T-helper 1 cell treated with Interleukin-12 subunit alpha and Interleukin-12 subunit beta and Interleukin-4 antibody, amounts not matched to agents 30 μg/mL and 1 μg/mL, for 36 hours (primary cell): ENCODE data around the gene COPA.

Experiments
- H3K27ac Mint-ChIP-seq: one replicate; pipeline ENCODE4 v1.8.0; 2021; ENCODE audit warnings: mild to moderate bottlenecking, mixed read lengths
- H3K27me3 Mint-ChIP-seq: one replicate; pipeline ENCODE4 v1.8.0; 2021; ENCODE audit warnings: low read depth, mixed read lengths
- H3K36me3 Mint-ChIP-seq: one replicate; pipeline ENCODE4 v1.8.0; 2021; ENCODE audit warnings: low read depth, mixed read lengths
- H3K4me1 Mint-ChIP-seq: one replicate; pipeline ENCODE4 v1.8.0; 2021; ENCODE audit warnings: low read depth, mixed read lengths
- H3K4me3 Mint-ChIP-seq: one replicate; pipeline ENCODE4 v1.8.0; 2021; ENCODE audit warnings: mild to moderate bottlenecking, moderate library complexity, mixed read lengths
- H3K9me3 Mint-ChIP-seq: one replicate; pipeline ENCODE4 v1.8.0; 2021; ENCODE audit warnings: mixed read lengths

Gene COPA

DNA sequence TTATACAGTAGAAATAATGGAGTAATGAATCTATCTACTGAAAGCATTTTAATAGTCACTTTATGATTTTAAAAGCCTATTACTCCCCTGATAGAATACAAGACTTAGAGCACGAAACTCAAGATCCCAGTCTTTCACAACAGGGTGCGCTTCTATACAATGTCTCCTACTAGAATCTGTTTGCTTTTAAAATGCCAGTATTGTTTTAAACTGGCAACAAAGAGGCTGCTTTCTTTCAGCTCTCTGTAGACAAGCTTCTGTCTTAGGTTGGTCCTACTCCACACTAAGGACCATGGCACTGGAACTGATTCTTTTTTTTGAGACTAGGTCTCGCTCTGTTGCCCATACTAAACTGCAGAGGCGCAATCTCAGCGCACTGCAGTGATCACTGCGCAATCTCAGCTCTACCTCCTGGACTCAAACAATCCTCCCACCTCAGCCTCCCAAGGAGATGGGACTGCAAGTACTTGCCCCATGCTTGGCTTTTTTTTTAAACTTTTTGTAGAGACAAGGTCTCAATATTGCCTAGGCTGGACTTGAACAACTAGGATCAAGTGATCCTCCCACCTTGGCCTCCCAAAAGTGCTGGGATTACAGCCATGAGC, 85.5 kb downstream of the COPA start:
- Mint-ChIP-seq H3K4me3 (no peak overlapping the region), H3K27ac (no peak overlapping the region), H3K4me1 (peaks cover 23% of the 10 kb centered on the region), H3K9me3 (no peaks in the 10 kb centered on the region), H3K27me3 (no peaks in the 10 kb centered on the region), H3K36me3 (peaks cover 21% of the 10 kb centered on the region)

DNA sequence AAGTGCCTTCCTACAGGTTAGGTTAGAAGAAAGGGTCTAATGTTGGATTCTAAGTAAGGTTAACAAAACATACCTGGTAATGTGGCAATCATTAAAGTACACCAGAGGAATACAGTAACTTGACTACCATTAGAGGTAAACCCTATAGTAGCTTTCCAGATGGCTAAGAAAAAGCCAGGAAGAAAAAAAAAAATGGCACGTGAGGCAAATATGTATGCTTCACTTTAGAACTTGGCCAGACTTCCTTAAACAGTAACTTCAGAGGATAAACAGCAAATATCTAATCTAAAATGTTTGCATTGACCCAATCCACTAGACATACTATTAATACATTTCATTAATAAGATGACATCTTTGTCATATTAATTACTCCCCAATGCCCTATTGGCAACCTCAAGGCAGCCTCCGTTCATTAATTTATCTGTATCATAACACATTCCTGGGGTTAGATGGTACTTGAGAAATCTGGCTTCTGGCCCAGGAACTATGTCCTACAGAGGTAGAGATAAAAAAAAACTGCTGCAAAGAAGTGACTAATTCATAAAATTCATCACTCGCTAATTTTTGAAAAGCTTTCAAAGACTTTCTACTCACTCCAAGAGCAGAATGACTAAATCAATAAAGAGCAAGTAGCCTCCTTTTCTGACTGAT, 86.5 kb downstream of the COPA start:
- no peak overlapping the region for H3K27ac Mint-ChIP-seq
- peaks cover 22% of the 10 kb centered on the region for H3K36me3 Mint-ChIP-seq
- H3K9me3 Mint-ChIP-seq, result no peaks in the 10 kb centered on the region
- H3K4me1 Mint-ChIP-seq, result peaks cover 24% of the 10 kb centered on the region
- no peaks in the 10 kb centered on the region for H3K27me3 Mint-ChIP-seq
- no peak overlapping the region for H3K4me3 Mint-ChIP-seq

DNA sequence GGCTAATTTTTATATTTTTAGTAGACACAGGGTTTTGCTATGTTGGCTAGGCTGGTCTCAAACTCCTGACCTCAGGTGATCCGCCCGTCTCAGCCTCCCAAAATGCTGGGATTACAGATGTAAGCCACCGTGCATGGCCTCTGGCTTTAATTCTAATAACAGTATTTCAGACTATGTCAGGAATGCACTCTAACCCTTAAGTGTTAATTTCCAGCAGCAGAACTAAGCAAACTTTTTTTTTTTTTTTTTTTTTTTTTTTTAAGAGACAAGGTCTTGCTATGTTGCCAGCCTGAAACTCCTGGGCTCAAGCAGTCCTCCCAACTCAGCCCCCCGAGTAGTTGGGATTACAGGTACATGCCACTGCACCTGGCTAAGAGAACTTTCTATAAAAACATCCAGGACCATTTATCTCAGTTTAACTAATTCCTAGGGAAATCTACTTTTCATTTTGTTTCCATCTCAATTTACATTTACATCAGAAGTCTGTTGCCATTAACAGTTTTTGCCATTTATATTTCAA, 87.2 kb downstream of the COPA start:
- no peaks in the 10 kb centered on the region for H3K27me3 Mint-ChIP-seq
- peaks cover 19% of the 10 kb centered on the region for H3K4me1 Mint-ChIP-seq
- H3K36me3 Mint-ChIP-seq, result peaks cover 21% of the 10 kb centered on the region
- no peaks in the 10 kb centered on the region for H3K9me3 Mint-ChIP-seq
- no peak overlapping the region for H3K4me3 Mint-ChIP-seq
- no peak overlapping the region for H3K27ac Mint-ChIP-seq

DNA sequence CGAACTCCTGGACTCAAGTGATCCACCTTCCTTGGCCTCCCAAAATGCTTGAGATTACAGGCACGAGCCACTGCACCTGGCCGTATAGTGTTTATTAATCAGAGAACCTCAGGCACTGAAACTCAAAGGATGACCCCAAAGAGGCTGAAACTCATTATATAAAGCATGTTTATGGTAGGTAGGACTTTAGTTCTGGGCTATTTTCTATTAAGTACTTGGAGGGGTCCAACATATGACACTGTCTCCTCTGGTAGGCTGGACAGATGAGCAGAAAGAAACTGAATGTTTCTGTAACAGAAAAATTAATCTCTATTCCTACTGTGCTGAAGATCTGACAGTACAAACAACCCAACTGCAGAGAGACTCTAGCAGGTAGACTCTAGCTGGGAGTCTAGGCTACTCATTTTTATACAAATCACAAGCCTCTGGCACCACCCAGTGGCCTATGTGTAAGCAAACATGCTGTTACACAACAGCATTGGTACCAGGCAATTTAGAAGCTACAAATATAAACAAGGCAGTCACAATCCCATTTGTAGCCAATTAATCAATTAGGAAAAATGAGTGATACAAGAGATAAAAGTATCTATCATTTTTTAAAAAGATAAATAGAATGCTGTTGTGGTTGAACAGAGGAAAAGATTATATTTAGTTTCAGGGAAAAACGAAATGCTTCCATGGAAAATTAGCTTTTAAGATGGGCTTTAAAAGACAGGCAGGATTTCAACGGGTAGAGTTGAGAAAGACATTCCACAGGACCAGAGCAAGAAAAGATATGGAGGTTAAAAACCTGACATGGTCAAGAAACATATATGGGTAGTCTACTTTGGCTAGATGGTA, 91.1 kb downstream of the COPA start:
- H3K4me1 Mint-ChIP-seq, result peaks cover 4% of the 10 kb centered on the region
- H3K9me3 Mint-ChIP-seq, result no peaks in the 10 kb centered on the region
- H3K36me3 Mint-ChIP-seq, result peaks cover 9% of the 10 kb centered on the region
- no peaks in the 10 kb centered on the region for H3K27me3 Mint-ChIP-seq
- no peak overlapping the region for H3K27ac Mint-ChIP-seq
- no peak overlapping the region for H3K4me3 Mint-ChIP-seq

DNA sequence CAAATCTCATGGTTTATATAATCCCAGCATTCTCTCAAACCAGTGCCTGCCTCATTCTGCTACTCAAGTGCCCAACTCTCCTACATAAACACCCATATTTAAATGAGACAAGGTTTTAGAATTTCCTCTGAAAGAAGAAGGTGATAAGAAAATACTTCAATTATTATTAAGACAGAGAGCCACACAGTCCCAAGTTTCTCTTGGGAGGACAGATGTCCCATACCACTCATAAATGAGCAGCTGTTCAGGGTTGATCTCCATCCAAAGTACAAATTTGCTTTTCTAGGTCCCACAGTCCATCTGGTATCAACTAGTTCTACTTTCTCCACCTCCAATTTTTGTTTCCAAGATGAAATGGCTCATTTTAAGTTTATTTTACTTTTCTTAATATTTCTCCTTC, 92.0 kb downstream of the COPA start:
- Mint-ChIP-seq H3K4me1 (peaks cover 4% of the 10 kb centered on the region), H3K9me3 (no peaks in the 10 kb centered on the region), H3K27ac (no peak overlapping the region), H3K36me3 (peaks cover 9% of the 10 kb centered on the region), H3K27me3 (no peaks in the 10 kb centered on the region), H3K4me3 (no peak overlapping the region)

DNA sequence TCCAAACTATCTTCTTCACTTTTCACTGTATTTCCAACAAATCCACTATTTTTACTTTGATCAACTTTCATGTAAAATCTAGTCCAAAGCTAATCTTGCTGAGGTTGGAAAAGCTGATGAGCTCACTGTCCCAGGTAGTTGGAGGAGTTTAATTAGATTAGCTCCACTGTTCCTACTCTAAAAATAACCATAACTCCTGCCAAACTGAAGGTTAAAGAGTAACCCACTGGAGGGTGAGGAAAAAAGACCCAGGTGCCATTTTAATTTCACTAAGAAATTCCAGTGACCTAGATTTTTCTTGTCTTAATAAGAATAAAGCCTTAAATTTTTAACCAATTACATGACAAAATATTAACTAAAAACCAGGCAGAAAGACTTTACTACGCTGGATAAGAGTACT, 96.0 kb downstream of the COPA start:
- Mint-ChIP-seq H3K9me3 (no peaks in the 10 kb centered on the region), H3K4me1 (peaks cover 5% of the 10 kb centered on the region), H3K27me3 (no peaks in the 10 kb centered on the region), H3K36me3 (peaks cover 3% of the 10 kb centered on the region), H3K27ac (no peak overlapping the region), H3K4me3 (no peak overlapping the region)

DNA sequence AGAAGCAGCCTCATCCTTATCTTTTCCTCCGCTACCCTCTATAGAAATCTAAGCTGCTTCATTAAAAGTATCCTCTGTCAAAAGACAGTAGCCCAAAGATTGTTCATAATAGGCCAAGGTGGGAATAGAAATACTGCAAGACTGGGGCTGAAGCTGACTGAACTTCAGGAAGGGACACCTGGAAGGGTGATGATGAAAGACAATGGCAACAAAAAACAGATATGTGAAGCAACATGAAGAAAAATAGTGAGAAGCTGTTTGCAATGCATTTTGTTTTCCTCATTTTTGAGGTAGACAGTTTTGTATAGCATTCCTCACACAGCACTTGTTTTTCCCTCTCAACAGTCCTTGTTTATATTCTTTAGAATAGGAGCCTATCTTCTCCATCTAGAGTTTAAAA, 97.6 kb downstream of the COPA start:
- peaks cover 5% of the 10 kb centered on the region for H3K36me3 Mint-ChIP-seq
- no peak overlapping the region for H3K4me3 Mint-ChIP-seq
- H3K27me3 Mint-ChIP-seq, result no peaks in the 10 kb centered on the region
- H3K4me1 Mint-ChIP-seq, result peaks cover 1% of the 10 kb centered on the region
- H3K9me3 Mint-ChIP-seq, result no peaks in the 10 kb centered on the region
- H3K27ac Mint-ChIP-seq, result no peak overlapping the region

DNA sequence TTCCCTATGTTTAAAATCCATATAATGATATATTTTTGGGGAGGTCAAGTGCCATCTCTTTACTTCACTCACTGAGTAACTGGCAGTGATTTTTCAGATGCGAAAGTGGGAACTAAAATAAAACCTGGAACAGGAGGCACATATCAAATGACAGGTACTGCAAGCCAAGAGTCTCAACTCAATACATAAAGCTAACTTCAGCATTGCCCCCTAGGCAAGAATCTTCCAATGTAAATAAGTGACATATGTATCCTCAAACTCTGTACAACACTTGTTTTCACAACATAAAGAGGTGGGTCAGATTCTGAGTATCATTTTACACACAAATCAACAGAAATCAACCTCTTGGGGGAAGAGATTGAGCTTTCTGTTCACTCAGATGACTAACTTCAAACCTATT, 98.8 kb downstream of the COPA start:
- H3K36me3 Mint-ChIP-seq, result peaks cover 15% of the 10 kb centered on the region
- no peak overlapping the region for H3K4me3 Mint-ChIP-seq
- H3K27ac Mint-ChIP-seq, result no peak overlapping the region
- H3K27me3 Mint-ChIP-seq, result no peaks in the 10 kb centered on the region
- H3K9me3 Mint-ChIP-seq, result no peaks in the 10 kb centered on the region
- H3K4me1 Mint-ChIP-seq, result peaks cover 1% of the 10 kb centered on the region

DNA sequence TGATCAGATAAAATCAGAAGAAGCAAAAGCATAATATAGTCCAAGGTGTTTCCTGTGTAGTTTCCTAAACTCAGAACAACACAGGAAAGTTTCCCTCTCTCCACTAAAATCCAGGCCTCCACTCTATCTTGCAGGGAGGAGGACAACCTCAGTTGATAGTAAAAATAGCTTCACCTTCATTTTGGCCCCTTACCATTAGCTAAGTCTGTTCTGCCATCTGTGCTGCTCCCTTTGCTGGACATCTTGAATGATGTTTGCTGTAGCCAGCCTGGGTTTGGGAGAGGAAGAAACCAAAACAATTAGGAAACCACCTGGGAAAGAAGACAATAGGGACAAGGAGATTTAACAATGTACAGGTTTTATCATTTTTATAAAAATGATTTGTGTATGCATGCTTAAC, 99.3 kb downstream of the COPA start:
- peaks cover 3% of the 10 kb centered on the region for H3K4me1 Mint-ChIP-seq
- H3K27me3 Mint-ChIP-seq, result no peaks in the 10 kb centered on the region
- H3K27ac Mint-ChIP-seq, result no peak overlapping the region
- H3K36me3 Mint-ChIP-seq, result peaks cover 16% of the 10 kb centered on the region
- H3K9me3 Mint-ChIP-seq, result no peaks in the 10 kb centered on the region
- H3K4me3 Mint-ChIP-seq, result no peak overlapping the region

DNA sequence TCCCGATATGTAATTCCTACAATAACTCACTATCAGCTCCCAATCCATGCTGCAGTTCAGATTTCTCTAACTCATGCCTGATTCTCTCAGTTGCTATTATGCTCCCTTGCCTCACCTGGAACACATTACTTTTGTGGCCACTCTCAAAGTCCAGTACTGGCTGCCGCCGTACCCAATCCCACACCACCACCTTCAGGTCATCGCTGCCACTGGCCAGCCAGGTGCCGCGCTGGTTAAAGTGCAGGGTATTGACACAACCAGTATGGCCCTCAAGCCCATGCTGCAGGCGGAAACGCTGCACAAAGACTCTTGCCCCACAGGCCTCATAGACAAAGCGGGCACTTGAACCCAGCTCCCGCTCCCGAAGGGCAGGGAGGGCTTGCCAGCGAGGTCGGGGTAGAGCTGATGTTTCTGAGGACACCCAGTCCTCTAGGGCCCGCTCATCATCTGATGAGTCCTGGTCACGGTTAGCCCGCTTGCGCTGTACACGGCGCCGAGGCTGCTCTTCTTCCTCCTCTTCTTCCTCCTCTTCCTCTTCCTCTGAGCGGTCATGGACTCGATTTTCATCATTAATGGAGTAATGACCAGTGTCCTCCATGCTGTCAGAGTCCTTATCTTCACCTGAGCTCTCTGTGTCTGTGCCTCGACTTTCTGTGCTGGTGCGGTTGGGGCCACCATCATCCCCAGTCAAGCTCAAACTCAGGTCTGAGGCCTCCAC, 103.3 kb downstream of the COPA start:
- Mint-ChIP-seq H3K4me3 (no peak overlapping the region), H3K27ac (no peak overlapping the region), H3K9me3 (no peaks in the 10 kb centered on the region), H3K36me3 (peaks cover 33% of the 10 kb centered on the region), H3K27me3 (no peaks in the 10 kb centered on the region), H3K4me1 (peaks cover 13% of the 10 kb centered on the region)
